ENCODE results near the gene GRAMD2A.

Gene GRAMD2A

DNA sequence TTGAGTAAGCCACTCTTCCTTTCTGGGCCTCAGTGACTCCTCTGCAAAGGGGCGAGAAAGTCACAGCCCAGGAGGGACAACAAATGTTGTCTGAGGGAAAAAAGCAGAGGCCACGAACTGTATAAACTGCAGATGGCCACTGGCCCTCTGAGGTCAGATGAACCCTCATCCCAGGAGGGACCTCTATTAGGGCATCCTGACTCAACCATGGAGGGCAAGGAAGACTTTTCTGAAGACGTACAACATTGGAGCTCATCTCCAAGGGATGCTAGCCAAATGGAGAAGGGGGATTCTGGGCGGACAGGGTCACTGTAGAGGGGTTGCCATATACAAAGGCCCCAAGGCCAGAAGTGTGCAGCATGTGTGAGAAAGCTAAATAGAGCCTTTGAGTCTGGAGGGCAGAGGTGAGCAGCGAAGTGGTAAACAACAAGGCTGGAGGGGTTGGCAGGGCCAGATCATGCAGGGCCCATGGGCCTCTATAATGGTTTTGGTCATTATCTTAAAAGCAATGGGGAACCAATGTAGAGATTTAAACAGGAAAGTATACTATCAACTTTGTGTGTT, 16.7 kb downstream of the GRAMD2A start:
- TF ChIP-seq, protein P1, sequence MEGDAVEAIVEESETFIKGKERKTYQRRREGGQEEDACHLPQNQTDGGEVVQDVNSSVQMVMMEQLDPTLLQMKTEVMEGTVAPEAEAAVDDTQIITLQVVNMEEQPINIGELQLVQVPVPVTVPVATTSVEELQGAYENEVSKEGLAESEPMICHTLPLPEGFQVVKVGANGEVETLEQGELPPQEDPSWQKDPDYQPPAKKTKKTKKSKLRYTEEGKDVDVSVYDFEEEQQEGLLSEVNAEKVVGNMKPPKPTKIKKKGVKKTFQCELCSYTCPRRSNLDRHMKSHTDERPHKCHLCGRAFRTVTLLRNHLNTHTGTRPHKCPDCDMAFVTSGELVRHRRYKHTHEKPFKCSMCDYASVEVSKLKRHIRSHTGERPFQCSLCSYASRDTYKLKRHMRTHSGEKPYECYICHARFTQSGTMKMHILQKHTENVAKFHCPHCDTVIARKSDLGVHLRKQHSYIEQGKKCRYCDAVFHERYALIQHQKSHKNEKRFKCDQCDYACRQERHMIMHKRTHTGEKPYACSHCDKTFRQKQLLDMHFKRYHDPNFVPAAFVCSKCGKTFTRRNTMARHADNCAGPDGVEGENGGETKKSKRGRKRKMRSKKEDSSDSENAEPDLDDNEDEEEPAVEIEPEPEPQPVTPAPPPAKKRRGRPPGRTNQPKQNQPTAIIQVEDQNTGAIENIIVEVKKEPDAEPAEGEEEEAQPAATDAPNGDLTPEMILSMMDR (IDR thresholded peaks at IDR 0.05): no peak

DNA sequence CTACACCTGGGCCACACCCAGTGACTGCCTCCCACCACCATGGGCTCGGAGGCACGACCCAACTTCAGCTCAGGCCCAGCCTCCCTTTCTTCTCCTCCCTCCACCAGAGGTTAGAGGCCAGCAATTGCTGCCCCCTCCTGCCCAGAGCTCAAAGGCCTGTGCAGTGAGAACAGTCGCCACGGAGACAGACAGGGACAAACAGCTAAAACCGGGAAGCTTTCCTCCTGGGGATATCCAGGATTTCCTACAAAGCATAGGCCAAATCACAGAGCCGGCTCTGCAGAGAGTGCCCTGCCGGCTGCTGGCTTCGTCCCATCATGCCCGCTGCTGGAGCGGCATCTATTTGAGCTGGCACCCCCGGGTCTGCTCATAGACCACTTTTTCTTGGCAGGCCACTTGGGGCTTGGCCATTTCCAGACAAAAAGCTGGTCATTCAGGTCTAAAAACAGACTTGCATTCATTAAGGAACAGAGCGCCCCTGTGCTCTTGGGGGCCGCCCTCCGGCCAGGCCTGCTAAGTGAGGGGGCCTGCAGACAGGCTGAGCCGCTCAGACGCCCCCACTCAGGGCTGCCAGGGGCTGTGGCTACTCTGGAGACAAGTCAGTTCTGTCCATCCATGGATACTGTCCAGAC, 17.5 kb downstream of the GRAMD2A start:
- TF ChIP-seq, protein P1 (IDR thresholded peaks at IDR 0.05): no peak

DNA sequence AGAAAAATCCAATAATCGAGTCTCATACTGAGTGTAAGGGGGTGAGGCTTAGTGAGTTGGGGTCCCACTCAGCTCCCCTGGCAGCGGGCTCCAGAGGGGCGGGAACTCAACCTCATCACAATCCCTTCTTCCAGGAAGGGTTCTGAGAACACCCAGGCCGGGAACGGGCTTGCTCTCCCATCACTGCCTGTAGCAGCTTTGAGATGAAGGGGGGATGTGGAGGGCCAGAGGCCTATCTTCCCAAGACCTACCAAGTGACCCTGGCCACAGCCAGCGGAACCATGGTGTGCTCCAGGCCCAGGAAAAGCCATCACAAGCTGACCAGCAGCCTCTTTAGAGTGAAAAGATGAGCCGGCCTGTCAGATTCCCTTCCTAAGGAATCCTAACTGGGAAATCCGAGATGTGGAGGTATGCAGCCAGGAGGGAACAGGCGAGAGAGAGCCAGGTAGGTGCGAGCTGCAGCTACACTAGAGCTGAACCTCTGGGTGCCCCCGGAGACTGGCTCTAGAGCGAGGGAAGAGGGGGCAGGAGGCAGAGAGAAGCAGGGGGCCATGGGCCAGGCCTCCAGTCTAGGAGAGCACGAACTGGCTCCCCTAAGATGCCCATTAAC, 18.5 kb downstream of the GRAMD2A start:
- TF ChIP-seq, protein P1 (IDR thresholded peaks at IDR 0.05): no peak

DNA sequence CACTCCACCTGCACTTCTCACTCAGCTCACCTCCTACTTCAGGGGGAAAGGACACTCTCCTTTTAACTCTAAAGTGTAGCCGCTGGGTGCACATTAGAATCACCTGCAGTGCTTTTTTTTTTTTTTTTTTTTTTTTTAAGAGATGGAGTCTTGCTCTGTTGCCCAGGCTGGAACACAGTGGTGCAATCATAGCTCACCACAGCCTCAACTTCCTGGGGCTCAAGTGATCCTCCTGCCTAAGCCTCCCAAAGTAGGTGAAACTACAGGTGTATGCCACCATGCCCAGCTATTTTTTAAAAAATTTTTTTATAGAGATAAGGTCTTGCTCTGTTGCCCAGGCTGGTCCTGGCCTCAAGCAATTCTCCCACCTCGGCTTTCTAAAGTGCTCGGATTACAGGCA, 20.8 kb downstream of the GRAMD2A start:
- TF ChIP-seq, protein P1 (IDR thresholded peaks at IDR 0.05): no peak

DNA sequence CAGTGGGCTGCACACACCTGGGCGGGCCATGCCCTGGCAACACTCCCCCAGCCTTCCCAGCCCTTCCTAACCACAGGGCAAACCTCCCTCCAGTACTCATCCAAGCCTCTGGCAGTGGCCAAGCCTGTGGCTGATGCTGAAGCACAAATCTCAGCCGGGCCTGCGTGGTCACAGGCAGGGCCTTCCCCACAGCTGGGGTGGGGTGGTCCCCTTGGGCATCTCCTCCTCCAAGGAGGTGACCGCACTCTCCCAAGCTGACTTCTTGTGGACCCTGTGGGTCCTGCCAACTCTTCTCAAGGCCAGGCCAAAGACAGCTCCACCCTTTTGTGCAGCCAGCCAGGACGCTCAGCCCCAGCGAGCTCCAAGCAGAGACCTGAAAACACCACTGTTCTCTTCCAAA, 21.4 kb downstream of the GRAMD2A start:
- TF ChIP-seq, protein P1 (IDR thresholded peaks at IDR 0.05): no peak

DNA sequence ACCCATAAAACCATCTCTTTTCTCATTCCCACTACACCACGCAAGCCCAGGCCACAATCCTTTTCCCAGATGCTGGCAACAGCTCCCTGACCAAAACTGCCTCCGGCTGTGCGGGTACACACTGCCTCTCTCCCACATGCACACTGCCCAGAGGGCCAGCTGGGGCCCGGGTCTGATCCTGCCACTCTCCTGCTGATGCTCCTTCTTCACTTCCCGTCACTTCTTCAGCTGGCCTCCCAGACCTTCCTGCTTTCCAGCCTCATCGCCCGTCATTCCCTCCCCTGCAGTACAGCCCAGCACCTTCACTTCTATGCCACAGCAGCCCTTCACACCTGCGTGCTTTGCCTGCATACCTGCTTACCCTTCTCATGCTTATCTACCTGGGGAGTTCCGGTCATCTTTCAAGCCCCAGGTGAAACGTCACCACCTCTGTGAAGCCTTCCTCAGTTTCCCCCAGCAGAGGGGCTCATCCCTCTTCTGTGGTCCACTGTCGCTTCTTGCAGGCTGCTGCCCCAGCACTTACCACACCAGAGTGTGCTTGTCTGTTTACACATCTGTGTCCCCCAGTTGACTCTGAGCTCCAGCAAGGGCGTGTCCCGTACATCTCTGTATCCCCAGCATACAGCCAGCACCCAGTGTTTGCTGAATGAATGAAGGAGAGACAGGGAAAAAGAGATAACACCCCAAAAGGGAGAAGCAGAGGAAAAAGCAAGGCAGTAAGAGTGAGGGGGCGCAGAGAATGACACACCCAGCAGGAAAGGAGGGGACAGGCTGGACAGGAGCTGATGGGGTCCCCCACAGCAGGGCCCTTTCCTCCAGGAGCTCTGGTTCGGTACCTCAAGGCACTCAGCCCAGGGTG, 22.2 kb downstream of the GRAMD2A start:
- TF ChIP-seq, protein P1 (IDR thresholded peaks at IDR 0.05): no peak

DNA sequence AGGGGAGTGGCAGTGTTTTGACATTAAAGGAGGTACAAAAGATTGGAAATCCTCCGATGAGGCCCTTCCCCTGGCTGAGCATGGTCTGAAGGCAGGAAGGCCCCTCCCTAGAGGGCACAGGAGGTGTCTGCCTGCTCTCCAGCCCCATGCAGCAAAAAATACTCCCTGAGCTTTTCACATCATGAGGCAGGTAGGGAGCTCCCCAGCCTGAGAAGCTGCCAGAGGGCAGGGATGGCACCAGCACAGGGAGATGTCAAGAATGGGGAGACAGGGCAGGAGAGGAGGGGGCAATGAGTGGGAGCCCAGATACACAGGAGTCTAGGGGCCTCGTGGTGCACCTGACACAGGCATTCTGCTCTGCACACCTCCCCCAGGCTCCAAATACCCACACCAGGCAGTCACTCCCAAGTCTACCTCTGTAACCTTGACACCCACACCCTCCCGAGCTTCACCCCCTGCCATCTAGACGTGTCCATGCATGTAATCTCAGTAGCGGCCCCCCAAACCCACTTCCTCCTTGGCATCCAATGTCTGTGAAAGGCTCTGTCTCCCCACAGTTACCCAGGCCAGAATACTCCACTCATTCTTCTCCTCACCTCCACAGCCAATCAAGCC, 22.9 kb downstream of the GRAMD2A start:
- TF ChIP-seq, protein P1 (IDR thresholded peaks at IDR 0.05): no peak
